Activated CD4-positive, CD25-positive, alpha-beta regulatory T cell (primary cell): Measurements from ENCODE around the gene QSOX2.

Experiments
- DNase-seq, 4 experiments: peaks; one replicate each; lab custom pipeline; 2025; lab: John Stamatoyannopoulos, UW

Gene QSOX2

GRCh38 chr9:136245219-136246150, at the start of gene QSOX2:
Gene QSOX2 (minus strand): TSS chr9:136245812. CDS start chr9:136245803, 9 bp downstream.
- DNase-seq = peak; percentile 77 to 84 (median 80)

- no peak for DNase-seq
Observed at GRCh38 chr9:136295055-136295454, 49.4 kb upstream of the QSOX2 start.

GRCh38 chr9:136294437-136294836, 48.8 kb upstream of the QSOX2 start:
- no peak for DNase-seq

GRCh38 chr9:136293476-136294077, 48.0 kb upstream of the QSOX2 start:
- DNase-seq = no peak

- no peak for DNase-seq
Observed at GRCh38 chr9:136292591-136293448, 47.2 kb upstream of the QSOX2 start.

GRCh38 chr9:136292026-136292538, 46.5 kb upstream of the QSOX2 start:
- DNase-seq = no peak

GRCh38 chr9:136291306-136292025, 45.9 kb upstream of the QSOX2 start:
- DNase-seq = no peak

- no peak for DNase-seq
Observed at GRCh38 chr9:136290508-136291000, 44.9 kb upstream of the QSOX2 start.

- DNase-seq = no peak
Observed at GRCh38 chr9:136289651-136290507, 44.3 kb upstream of the QSOX2 start.

- DNase-seq = no peak
Observed at GRCh38 chr9:136287960-136288753, 42.5 kb upstream of the QSOX2 start.

- DNase-seq = no peak
Observed at GRCh38 chr9:136286987-136287379, 41.4 kb upstream of the QSOX2 start.

GRCh38 chr9:136286359-136286986, 40.9 kb upstream of the QSOX2 start:
- DNase-seq = no peak

GRCh38 chr9:136285501-136286358, 40.1 kb upstream of the QSOX2 start:
- no peak for DNase-seq

- no peak for DNase-seq
Observed at GRCh38 chr9:136284951-136285350, 39.3 kb upstream of the QSOX2 start.

GRCh38 chr9:136284311-136284710, 38.7 kb upstream of the QSOX2 start:
- no peak for DNase-seq

- DNase-seq = peak; percentile 48 to 59 (median 55)
Observed at GRCh38 chr9:136283291-136284235, 38.0 kb upstream of the QSOX2 start.
